ENCODE data around the gene F11R. TPM values are rescaled to one million over a fixed set of nuclear protein-coding genes. Genes with fewer than 3 reads are reported as not detected.

Gene F11R
- total and polyA plus RNA-seq, 2 of the 13 experiments (the other 11 are each of a cell fraction or from before 2014, with no cell fraction given), result 95.8 to 105 TPM

GRCh38 chr1:161013488-161014230 lies 7.3 kb downstream of the F11R start (continued):
- peak in 1 of 2 experiments; percentile 96; a peak in 1 of 4 replicates for TF ChIP-seq KLF16 (CRISPR knock-in tag; IDR thresholded peaks at IDR 0.05)
- no peak for TF ChIP-seq ZNF367 (CRISPR knock-in tag; IDR thresholded peaks at IDR 0.05; ENCODE audit: borderline replicate concordance)
- TF ChIP-seq ONECUT2 (CRISPR knock-in tag; IDR thresholded peaks at IDR 0.05), result peak; percentile 32; the same call in 1 of the 2 replicates
- peak; percentile 52 for TF ChIP-seq ZFY (CRISPR knock-in tag; IDR thresholded peaks at IDR 0.05)
- TF ChIP-seq ZNF280B (CRISPR knock-in tag; IDR thresholded peaks at IDR 0.05; ENCODE audit: borderline replicate concordance), result no peak
- peak; percentile 76 for TF ChIP-seq BORCS8-MEF2B (CRISPR knock-in tag; IDR thresholded peaks at IDR 0.05)
- TF ChIP-seq ZMAT5 (CRISPR knock-in tag; IDR thresholded peaks at IDR 0.05; ENCODE audit: borderline replicate concordance, low read depth), result no peak
- no peak for TF ChIP-seq SRSF9 (IDR thresholded peaks at IDR 0.05; ENCODE audit: borderline replicate concordance, insufficient read depth, low read depth, low read length, poor library complexity, severe bottlenecking)
- TF ChIP-seq ZNF274 (CRISPR knock-in tag; IDR thresholded peaks at IDR 0.05), result peak; percentile 23; the same call in 1 of the 2 replicates
- TF ChIP-seq AKAP8 (CRISPR knock-in tag; IDR thresholded peaks at IDR 0.05), result no peak
- TF ChIP-seq ZNF253 (CRISPR knock-in tag; IDR thresholded peaks at IDR 0.05; ENCODE audit: borderline replicate concordance), result 0 out of 2 replicates have a peak, but pooled peaks have one; percentile 31
- no peak for TF ChIP-seq ZNF703 (CRISPR knock-in tag; IDR thresholded peaks at IDR 0.05; ENCODE audit: borderline replicate concordance)
- TF ChIP-seq ATAD3A (CRISPR knock-in tag; IDR thresholded peaks at IDR 0.05), result no peak
- TF ChIP-seq ZNF749 (CRISPR knock-in tag; IDR thresholded peaks at IDR 0.05; ENCODE audit: borderline replicate concordance), result peak; percentile 20; the same call in 1 of the 2 replicates
- TF ChIP-seq ZNF557 (CRISPR knock-in tag; IDR thresholded peaks at IDR 0.05), result peak; percentile 60; the same call in 1 of the 2 replicates
- no peak for TF ChIP-seq ZNF468 (CRISPR knock-in tag; IDR thresholded peaks at IDR 0.05)
- peak; percentile 84 for TF ChIP-seq ZNF691 (CRISPR knock-in tag; IDR thresholded peaks at IDR 0.05; ENCODE audit: borderline replicate concordance, low read depth)
- TF ChIP-seq ZNF576 (CRISPR knock-in tag; IDR thresholded peaks at IDR 0.05), result no peak
- TF ChIP-seq CERS6 (CRISPR knock-in tag; IDR thresholded peaks at IDR 0.05), result no peak
- peak; percentile 71 for TF ChIP-seq ZNF629 (CRISPR knock-in tag; conservative IDR thresholded peaks at IDR 0.05)
- TF ChIP-seq ZNF747 (CRISPR knock-in tag; IDR thresholded peaks at IDR 0.05; ENCODE audit: borderline replicate concordance), result no peak; the same call in none of the 2 replicates

All from HepG2 (cell line).